ENCODE results near the gene TREML1.

TREML1 gene

GRCh38 chr6:41111017-41111416 lies 43.1 kb downstream of the TREML1 start:
- Histone ChIP-seq H3K27ac (ENCODE audit: low read depth, low read length) (no peak overlapping the region), H3K9me2 (replicated peaks; ENCODE audit: control insufficient read depth, low read length) (no peaks in the 10 kb centered on the region), H3K36me3 (ENCODE audit: control insufficient read depth, low read length) (no peaks in the 10 kb centered on the region), H3K4me3 (ENCODE audit: low read length) (no peak overlapping the region), H3K4me2 (ENCODE audit: low read length) (no peak overlapping the region), H3K9me3 (ENCODE audit: control insufficient read depth, insufficient read depth, low read length) (no peaks in the 10 kb centered on the region), H4K20me1 (ENCODE audit: control insufficient read depth, insufficient read depth, low read depth, low read length) (no peaks in the 10 kb centered on the region), H3K27me3 (ENCODE audit: control insufficient read depth, low read length) (no peaks in the 10 kb centered on the region), H3F3A (ENCODE audit: control insufficient read depth, insufficient read depth) (no peaks in the 10 kb centered on the region), H3K79me2 (ENCODE audit: control insufficient read depth, low read length) (no peaks in the 10 kb centered on the region), H3K4me1 (ENCODE audit: control insufficient read depth, low read length) (no peaks in the 10 kb centered on the region)
- TF ChIP-seq CTCF (IDR thresholded peaks at IDR 0.05; ENCODE audit: low read depth, low read length, poor library complexity, severe bottlenecking) (no peak), EZH2phosphoT487 (IDR thresholded peaks at IDR 0.05; ENCODE audit: borderline replicate concordance, low read length) (no peak)

GRCh38 chr6:41103847-41104246 lies 50.3 kb downstream of the TREML1 start:
- no peaks in the 10 kb centered on the region for H4K20me1 ChIP-seq (ENCODE audit: control insufficient read depth, insufficient read depth, low read depth, low read length)
- H3K27ac ChIP-seq (ENCODE audit: low read depth, low read length): no peak overlapping the region
- H3K27me3 ChIP-seq (ENCODE audit: control insufficient read depth, low read length): no peaks in the 10 kb centered on the region
- H3K4me2 ChIP-seq (ENCODE audit: low read length): no peak overlapping the region
- H3F3A ChIP-seq (ENCODE audit: control insufficient read depth, insufficient read depth): peaks cover 2% of the 10 kb centered on the region; the same call in 1 of the 2 replicates
- H3K79me2 ChIP-seq (ENCODE audit: control insufficient read depth, low read length): no peaks in the 10 kb centered on the region
- no peaks in the 10 kb centered on the region for H3K9me2 ChIP-seq (replicated peaks; ENCODE audit: control insufficient read depth, low read length)
- H3K36me3 ChIP-seq (ENCODE audit: control insufficient read depth, low read length): peaks cover 19% of the 10 kb centered on the region
- H3K9me3 ChIP-seq (ENCODE audit: control insufficient read depth, insufficient read depth, low read length): no peaks in the 10 kb centered on the region
- H3K4me3 ChIP-seq (ENCODE audit: low read length): no peak overlapping the region
- TF ChIP-seq EZH2phosphoT487 (IDR thresholded peaks at IDR 0.05; ENCODE audit: borderline replicate concordance, low read length) (no peak), CTCF (IDR thresholded peaks at IDR 0.05; ENCODE audit: low read depth, low read length, poor library complexity, severe bottlenecking) (no peak)
- no peaks in the 10 kb centered on the region for H3K4me1 ChIP-seq (ENCODE audit: control insufficient read depth, low read length)

GRCh38 chr6:41100871-41101287 lies 53.3 kb downstream of the TREML1 start:
- Histone ChIP-seq H3K9me2 (replicated peaks; ENCODE audit: control insufficient read depth, low read length) (no peaks in the 10 kb centered on the region), H3F3A (ENCODE audit: control insufficient read depth, insufficient read depth) (peaks cover 2% of the 10 kb centered on the region; the same call in 1 of the 2 replicates), H3K27ac (ENCODE audit: low read depth, low read length) (no peak overlapping the region), H3K4me1 (ENCODE audit: control insufficient read depth, low read length) (no peaks in the 10 kb centered on the region), H3K4me2 (ENCODE audit: low read length) (no peak overlapping the region), H3K79me2 (ENCODE audit: control insufficient read depth, low read length) (0 out of 2 replicates have a peak, but pooled peaks cover 2% of the 10 kb centered on the region), H3K36me3 (ENCODE audit: control insufficient read depth, low read length) (peaks cover 49% of the 10 kb centered on the region), H3K27me3 (ENCODE audit: control insufficient read depth, low read length) (no peaks in the 10 kb centered on the region), H3K4me3 (ENCODE audit: low read length) (no peak overlapping the region), H4K20me1 (ENCODE audit: control insufficient read depth, insufficient read depth, low read depth, low read length) (no peaks in the 10 kb centered on the region), H3K9me3 (ENCODE audit: control insufficient read depth, insufficient read depth, low read length) (no peaks in the 10 kb centered on the region)
- TF ChIP-seq CTCF (IDR thresholded peaks at IDR 0.05; ENCODE audit: low read depth, low read length, poor library complexity, severe bottlenecking) (no peak), EZH2phosphoT487 (IDR thresholded peaks at IDR 0.05; ENCODE audit: borderline replicate concordance, low read length) (no peak)
